Measurements from ENCODE around the gene EYS.
"Not testable (repeated sequence)": the region's sequence is repeated elsewhere in the genome, so short reads cannot be mapped to it uniquely, and the experiment has no call there.

The EYS gene

DNA sequence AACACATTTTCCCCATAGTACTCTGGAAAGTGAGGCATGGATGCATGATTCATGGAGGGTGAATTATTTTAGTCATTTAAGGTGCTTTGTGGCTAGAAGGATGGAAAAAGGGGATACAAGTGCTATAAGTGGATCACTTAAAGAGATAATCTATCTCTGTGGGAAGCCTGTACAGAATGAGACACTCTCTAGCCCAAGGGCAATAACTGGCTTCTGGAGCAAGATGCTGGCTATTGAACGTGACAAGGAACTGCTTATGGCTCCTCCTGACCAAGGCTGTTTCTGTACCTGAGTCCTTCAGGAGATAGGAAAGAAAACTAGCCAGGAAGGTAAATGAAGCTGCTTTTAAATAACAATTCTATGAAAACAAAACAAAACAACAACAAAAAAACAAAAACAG, 590.7 kb downstream of the EYS start:
- DNase-seq (ENCODE audit: insufficient read length, low spot score) (no peak), FAIRE-seq (no peak)

DNA sequence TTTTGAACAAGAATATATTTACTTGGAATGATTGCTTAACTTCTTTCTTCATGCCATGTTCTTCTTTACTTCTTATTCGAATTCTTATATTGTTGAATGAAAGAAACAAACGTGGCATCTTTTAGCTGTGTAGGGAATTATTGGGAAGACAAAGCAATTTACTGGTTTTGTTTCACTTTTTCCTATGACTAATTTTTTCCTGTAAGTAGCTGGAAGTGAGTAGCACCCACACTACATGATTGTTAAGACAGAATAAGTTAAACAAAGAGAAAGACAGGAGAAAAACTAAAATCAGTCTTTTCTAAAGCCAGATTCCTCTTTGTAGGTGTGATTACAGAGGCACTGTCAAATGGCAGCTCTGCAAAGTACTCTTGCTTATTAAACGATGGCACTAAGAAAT, 593.4 kb downstream of the EYS start:
- no peak for DNase-seq (ENCODE audit: insufficient read length, low spot score)
- FAIRE-seq = no peak

- FAIRE-seq (no peak), DNase-seq (ENCODE audit: insufficient read length, low spot score) (no peak)
Measured at GRCh38 chr6:65112435-65112834, 594.6 kb downstream of the EYS start.

GRCh38 chr6:65110031-65110430, 597.0 kb downstream of the EYS start:
- no peak for FAIRE-seq

GRCh38 chr6:65098349-65098748, 608.7 kb downstream of the EYS start:
- no peak for DNase-seq (ENCODE audit: insufficient read length, low spot score)
- FAIRE-seq = no peak

More at GRCh38 chr6:65110031-65110430, 597.0 kb downstream of the EYS start:
- DNase-seq (ENCODE audit: insufficient read length, low spot score) = no peak

GRCh38 chr6:65091561-65091960, 615.5 kb downstream of the EYS start:
- FAIRE-seq = no peak
- DNase-seq (ENCODE audit: insufficient read length, low spot score) = no peak

DNA sequence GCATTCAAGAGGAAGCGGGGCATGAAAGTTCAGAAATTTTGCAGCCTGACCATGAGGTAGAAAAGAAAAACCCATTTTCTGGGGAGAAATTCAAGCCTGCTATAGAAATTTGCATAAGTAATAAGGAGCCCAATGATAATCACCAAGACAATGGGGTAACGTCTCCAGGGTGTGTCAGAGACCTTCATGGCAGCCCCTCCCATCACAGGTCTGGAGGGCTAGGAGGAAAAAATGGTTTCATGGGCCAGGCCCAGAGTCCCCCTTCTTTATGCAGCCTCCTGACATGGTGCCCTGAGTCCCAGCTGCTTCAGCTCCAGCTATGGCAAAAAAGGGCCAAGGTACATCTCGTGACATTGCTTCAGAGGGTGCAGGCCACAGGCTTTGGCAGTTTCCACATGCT, 618.5 kb downstream of the EYS start:
- DNase-seq (ENCODE audit: insufficient read length, low spot score) (no peak), FAIRE-seq (no peak)

DNA sequence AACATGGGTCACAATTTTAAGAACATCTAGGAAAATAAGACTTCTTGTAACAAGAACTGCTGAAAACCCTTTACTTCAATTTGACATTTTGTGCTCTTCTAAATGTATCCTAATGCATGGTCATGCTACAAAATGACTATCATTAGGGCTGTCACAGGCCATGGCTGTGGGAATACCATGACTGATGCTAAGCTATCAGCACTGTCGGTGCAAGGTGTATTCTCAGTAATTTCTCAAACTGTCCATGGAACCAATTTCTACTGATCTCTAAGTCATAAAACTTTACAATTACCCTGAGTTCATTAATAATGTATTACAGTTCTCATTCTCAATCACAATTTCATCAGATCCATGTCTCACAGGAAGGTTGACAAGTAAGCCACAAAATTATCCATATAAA, 625.3 kb downstream of the EYS start:
- FAIRE-seq = no peak

DNA sequence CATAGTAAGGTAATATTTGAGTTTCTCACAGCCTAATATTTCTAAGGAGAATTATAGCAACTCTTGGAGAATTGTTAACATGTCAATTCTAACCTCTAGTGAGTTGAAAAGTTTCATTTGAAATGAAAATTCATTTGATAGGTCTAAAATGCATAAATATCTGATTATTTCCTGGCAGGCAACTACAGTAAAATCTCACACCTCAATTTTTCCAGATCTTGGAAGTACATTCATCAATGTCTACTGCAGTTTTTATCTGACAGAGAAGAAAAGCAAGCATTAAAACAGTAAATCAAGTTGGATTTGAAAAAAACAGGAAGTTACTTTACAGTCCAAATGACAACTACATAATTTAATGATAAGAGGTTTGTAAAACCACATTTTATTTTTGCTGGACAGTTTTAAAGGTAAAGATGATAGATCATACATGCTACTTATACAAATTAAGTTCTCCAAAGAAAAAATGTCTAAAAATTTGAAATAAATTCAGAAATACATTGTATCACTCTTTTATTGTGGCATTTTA, 631.3 kb downstream of the EYS start:
- FAIRE-seq (no peak), DNase-seq (ENCODE audit: insufficient read length, low spot score) (no peak)

More for the DNA sequence above, 625.3 kb downstream of the EYS start:
- no peak for DNase-seq (ENCODE audit: insufficient read length, low spot score)

- no peak for FAIRE-seq
- DNase-seq (ENCODE audit: insufficient read length, low spot score) = no peak
Measured at GRCh38 chr6:65072500-65072899, 634.5 kb downstream of the EYS start.

GRCh38 chr6:65071480-65071879, 635.5 kb downstream of the EYS start:
- FAIRE-seq = no peak
- DNase-seq (ENCODE audit: insufficient read length, low spot score) = no peak

DNA sequence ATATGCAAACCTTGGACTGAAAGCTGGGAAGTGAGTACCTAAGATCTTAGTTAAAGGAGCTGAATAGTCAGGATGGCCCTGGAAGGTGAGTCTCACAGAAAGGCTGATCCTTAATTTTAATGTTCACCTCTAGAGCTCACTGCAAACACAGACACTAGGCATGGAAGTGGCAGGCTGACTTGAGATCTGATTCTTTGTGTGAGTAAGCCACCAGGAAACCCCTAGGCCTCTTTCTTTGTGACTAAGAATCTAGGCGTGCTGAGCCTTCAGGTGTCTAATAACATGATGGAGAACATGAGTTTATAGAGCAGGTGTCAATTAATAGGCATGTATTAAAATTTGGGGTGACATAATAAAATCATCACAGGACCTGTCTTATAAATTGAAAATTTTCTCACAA, 642.2 kb downstream of the EYS start:
- no peak for DNase-seq (ENCODE audit: insufficient read length, low spot score)
- FAIRE-seq = no peak

DNA sequence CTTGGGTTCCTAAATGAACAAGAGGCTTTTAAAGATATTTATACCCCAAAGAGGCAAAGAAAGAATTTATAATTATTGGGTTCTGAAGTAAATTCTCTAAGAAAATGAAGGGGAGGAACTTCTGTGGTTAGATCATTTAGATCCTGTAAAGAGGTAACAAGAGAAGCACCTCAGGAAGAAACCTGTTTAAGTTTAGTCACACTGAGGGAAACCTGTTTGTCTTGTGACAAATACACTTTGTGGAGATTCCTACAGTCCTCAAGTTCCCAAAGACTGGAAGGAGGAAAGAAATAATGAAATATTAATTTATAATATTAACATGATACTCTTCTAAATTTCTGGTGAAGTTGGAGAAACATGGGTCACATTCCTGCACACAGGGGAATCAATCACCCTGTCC, 647.5 kb downstream of the EYS start:
- FAIRE-seq (no peak), DNase-seq (ENCODE audit: insufficient read length, low spot score) (no peak)

DNA sequence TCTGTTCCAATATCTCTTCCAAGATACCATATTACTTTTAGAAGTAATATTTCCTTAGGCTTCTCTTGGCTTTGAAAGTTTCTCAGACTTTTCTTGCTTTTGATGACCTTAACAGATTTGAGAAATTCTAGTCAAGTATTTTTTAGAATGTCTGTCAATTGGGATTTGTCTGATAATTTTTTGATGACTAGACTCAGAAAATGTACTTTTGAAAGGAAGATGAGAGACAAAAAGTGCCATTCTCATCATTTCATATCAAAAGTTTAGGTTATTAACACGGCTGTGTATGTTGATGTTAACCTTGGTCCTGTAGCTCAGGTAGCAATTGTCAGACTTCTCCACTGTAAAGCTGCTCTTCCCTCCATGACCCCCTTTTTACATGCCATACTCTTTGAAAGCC, 651.5 kb downstream of the EYS start:
- FAIRE-seq (no peak), DNase-seq (ENCODE audit: insufficient read length, low spot score) (no peak)

GRCh38 chr6:65052626-65053025, 654.4 kb downstream of the EYS start:
- FAIRE-seq (no peak), DNase-seq (ENCODE audit: insufficient read length, low spot score) (no peak)

GRCh38 chr6:65045801-65046200, 661.2 kb downstream of the EYS start:
- DNase-seq (ENCODE audit: insufficient read length, low spot score) (no peak), FAIRE-seq (no peak)

DNA sequence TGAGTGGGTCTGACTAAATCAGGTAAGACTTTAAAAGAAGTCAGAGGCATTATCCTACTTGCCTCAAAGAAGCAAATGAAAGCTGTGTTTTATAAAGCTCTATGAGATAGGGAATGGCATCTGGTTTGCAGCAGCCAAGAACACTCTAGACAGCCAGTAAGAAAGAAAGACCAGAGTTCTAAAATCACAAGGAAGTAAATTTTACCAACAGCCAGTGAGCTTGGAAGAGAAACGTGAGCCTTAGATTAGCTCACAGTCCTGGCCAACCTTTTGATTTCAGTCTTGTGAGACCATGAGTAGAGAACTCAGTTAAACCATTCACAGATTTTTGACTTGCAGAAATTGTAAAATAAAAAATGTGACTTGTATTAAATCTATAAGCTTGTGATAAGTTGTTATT, 693.0 kb downstream of the EYS start:
- no peak for DNase-seq (ENCODE audit: insufficient read length, low spot score)
- FAIRE-seq = no peak

DNA sequence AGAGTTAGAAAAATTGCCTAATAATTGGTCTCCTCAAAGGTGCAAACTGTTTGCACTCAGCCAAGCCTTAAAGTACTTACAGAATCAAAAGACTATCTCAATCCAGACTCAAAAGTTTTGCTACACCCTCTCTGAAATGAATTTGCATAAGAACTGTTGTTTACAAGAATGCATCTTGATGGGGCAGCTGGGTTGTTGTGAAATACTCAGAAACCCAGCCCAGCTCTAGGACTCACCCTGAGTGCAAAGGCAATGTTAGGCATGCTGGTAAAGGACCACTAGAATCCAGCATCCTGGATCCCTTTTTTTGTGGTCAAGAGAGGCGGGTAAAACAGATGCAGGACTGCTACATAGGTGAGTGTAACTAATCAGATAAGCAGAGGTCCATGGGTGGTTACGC, 700.2 kb downstream of the EYS start:
- no peak for DNase-seq (ENCODE audit: insufficient read length, low spot score)
- FAIRE-seq = no peak

DNA sequence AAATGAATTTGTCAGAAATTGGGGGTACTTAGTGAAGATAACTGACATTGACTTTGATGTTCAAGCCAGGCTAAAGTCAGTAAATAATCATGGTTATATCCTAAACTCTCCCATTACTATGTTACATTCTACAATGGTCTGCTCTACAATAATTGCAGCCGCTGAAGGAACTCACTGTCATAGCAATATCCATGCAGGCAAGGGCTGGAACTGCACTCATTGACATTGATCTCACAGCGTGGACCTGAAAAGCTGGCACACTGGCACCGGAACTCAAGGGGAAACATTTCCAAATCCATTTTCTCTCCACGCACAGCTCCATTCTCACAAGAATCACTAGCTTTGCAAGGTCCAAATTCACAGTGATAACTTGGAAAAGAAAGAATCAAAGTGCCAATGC, 702.7 kb downstream of the EYS start:
- DNase-seq (ENCODE audit: insufficient read length, low spot score) (no peak), FAIRE-seq (no peak)

DNA sequence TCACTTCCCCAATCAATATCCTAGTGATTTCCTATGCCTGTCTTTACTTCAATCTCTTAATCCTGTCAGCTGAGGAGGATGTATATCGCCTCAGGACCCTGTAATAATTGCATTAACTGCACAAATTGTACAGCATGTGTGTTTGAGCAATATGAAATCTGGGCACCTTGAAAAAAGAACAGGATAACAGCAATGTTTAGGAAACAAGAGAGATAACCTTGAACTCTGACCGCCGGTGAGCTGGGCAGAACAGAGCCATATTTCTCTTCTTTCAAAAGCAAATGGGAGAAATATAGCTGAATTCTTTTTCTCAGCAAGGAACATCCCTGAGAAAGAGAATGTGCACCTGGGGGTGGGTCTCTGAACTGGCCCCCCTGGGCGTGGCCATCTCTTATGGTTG, 704.1 kb downstream of the EYS start:
- not testable (repeated sequence) for DNase-seq (ENCODE audit: insufficient read length, low spot score); FAIRE-seq

DNA sequence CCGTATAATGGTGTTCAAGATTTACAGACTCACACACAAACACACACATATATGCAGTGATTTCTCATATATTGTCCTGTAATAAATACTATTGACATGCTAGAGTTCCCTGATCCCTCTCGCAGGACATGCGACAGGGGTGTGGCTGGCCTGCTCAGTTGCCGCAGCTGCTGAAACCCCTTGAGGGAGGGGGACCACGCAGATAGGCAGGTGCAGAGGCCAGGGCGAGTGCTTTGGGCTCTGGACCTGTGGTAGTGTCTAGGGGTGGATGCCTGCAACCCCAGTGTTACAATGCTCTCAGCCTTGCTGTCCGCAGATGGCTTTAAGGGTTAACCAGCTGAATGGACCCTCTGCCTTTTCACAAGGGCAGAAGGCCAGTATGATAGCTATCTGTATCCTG, 706.2 kb downstream of the EYS start:
- no peak for DNase-seq (ENCODE audit: insufficient read length, low spot score)
- FAIRE-seq = no peak

- DNase-seq (ENCODE audit: insufficient read length, low spot score) (no peak), FAIRE-seq (no peak)
Measured at GRCh38 chr6:64998204-64998603, 708.8 kb downstream of the EYS start.

DNA sequence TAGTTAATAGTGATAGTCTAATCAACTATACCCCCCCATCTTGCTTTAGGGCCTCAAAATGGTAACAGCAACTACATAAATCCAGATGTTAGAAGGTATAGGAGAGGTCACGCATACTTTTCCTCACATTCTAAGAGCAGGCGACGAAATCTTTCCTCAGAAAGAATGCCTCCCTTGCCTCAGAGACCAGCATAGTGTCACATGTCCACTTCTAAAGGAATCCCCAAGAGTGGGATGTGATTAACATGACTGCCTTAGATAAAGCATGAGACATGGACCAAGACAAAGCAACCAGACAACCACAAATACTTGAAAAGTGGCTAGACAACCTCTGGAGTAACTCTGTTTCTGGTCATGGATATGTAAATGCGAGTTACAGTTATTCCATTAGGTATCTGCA, 710.7 kb downstream of the EYS start:
- FAIRE-seq = no peak

More for the DNA sequence above, 710.7 kb downstream of the EYS start:
- DNase-seq (ENCODE audit: insufficient read length, low spot score) = no peak

Measured in GM19239 (cell line).